ENCODE data around the gene UQCR10. TPM values are rescaled to one million over a fixed set of nuclear protein-coding genes. Genes with fewer than 3 reads are reported as not detected.
A peak's percentile ranks its signal among the peaks of the same experiment; 100 is the strongest.

UQCR10 gene
- total and polyA plus RNA-seq, 9 of the 15 experiments (the other 6 are each of a cell fraction or from before 2014, with no cell fraction given), result 128 to 903 (median 163) TPM

- BruUV-seq (replicated peaks), result no TSS peak
- in situ Hi-C loops (cut with MboI), result no loop called here
- POLR2A ChIA-PET, result no interaction called here
- no peak overlapping the region for H3K4me2 ChIP-seq (ENCODE audit: insufficient read depth, low read length)
- no peak overlapping the region for H2AFZ ChIP-seq (ENCODE audit: low read depth, low read length)
- no peaks in the 10 kb centered on the region for H3K9me3 ChIP-seq (replicated peaks; ENCODE audit: control insufficient read depth, insufficient read depth, low read depth, low read length)
- H3K4me1 ChIP-seq (replicated peaks in 1 of 2; ENCODE audit: control insufficient read depth in 2 of 2, insufficient read depth in 2 of 2, low read length in 2 of 2), result no peaks in the 10 kb centered on the region; a peak in 1 of 5 replicates
- H3K27ac ChIP-seq (ENCODE audit: extremely low read depth, low read depth, low read length), result no peak overlapping the region
- no peaks in the 10 kb centered on the region for H3K9me1 ChIP-seq (ENCODE audit: control insufficient read depth, insufficient read depth, low read length)
- no peaks in the 10 kb centered on the region for H4K20me1 ChIP-seq (replicated peaks; ENCODE audit: control insufficient read depth, insufficient read depth, low read length)
- no peak overlapping the region for H3K4me3 ChIP-seq
- FAIRE-seq (no peak), ATAC-seq (no peak), DNase-seq (ENCODE audit: extremely low read depth in 1 of 4, low spot score in 3 of 4) (no peak)
- CTCF ChIA-PET (ENCODE audit: low intra/inter-chr PET ratio), result no interaction called here
- H3K79me2 ChIP-seq (ENCODE audit: control insufficient read depth, insufficient read depth, low read length), result no peaks in the 10 kb centered on the region
- peak; percentile 32 to 34; a peak in 2 of 4 replicates for TF ChIP-seq KDM1A (IDR thresholded peaks at IDR 0.05)
- TF ChIP-seq ZFP36 (IDR thresholded peaks at IDR 0.05; ENCODE audit: low read depth, low read length, partially characterized antibody), result peak; percentile 86
- no peak for TF ChIP-seq BRF2 (IDR thresholded peaks at IDR 0.05; ENCODE audit: borderline replicate concordance, insufficient read depth, insufficient read length)
- peak; percentile 91 for TF ChIP-seq RBM25 (IDR thresholded peaks at IDR 0.05; ENCODE audit: low read depth, low read length, severe bottlenecking)
- peak; percentile 84 for TF ChIP-seq BCOR (IDR thresholded peaks at IDR 0.05)
- no peak for TF ChIP-seq UBTF (IDR thresholded peaks at IDR 0.05; ENCODE audit: borderline replicate concordance in 1 of 2, low read depth in 2 of 2, low read length in 2 of 2)
- no peak overlapping the region for H3K9ac ChIP-seq (ENCODE audit: insufficient read depth in 1 of 2, low read depth in 2 of 2, low read length in 2 of 2)
- WGBS (ENCODE audit: insufficient coverage, low coverage, missing lambda C conversion rate), result 89% methylated on average over 5 of the region's 5 CpGs
- H3K27me3 ChIP-seq (ENCODE audit: control insufficient read depth in 2 of 2, insufficient read depth in 2 of 2, low read length in 2 of 2), result no peaks in the 10 kb centered on the region
- H3K36me3 ChIP-seq (ENCODE audit: control insufficient read depth, insufficient read depth, low read length), result peaks cover 50% of the 10 kb centered on the region; the same call in 1 of the 3 replicates
- intact Hi-C loops (cut with micrococcal nuclease), result no loop called here
These were observed 22.9 kb downstream of the UQCR10 start for GRCh38 chr22:29790061-29790460.
